Kidney epithelial cell (primary cell): ENCODE data around the gene BHMT2. TPM values are rescaled to one million over a fixed set of nuclear protein-coding genes. Genes with fewer than 3 reads are reported as not detected.

Experiments used
- DNase-seq: peaks from one replicate; pipeline ENCODE4 v3.0.0-alpha.2; 2010; ENCODE audit warnings: low read depth
- H3K27me3 ChIP-seq: 2 replicates; pipeline ENCODE4 v1.6.0; 2011; ENCODE audit warnings: low read length; ENCODE audit not compliant: control insufficient read depth, insufficient read depth
- H3K36me3 ChIP-seq: 2 replicates; pipeline ENCODE4 v1.5.1; 2011; ENCODE audit warnings: low read length; ENCODE audit not compliant: control insufficient read depth, insufficient read depth
- H3K4me3 ChIP-seq: 2 replicates; pipeline ENCODE4 v1.5.1; 2011; ENCODE audit warnings: low read depth, mild to moderate bottlenecking, control low read depth, low read length
- total RNA-seq: library from RNA; depleted of rRNA; stranded (reverse); fragments of >200 nt; gene quantifications from 2 replicates; pipeline ENCODE4 v1.2.3, GENCODE V29; 2015
- TF ChIP-seq, protein P1 (sequence below): IDR thresholded peaks from 2 replicates; pipeline ENCODE4 v1.5.1; 2011; ENCODE audit warnings: mild to moderate bottlenecking, moderate library complexity, low read length, control low read depth, inconsistent platforms; ENCODE audit not compliant: insufficient read depth, poor library complexity, severe bottlenecking

The BHMT2 gene
- total RNA-seq, 1 donor from 2014 or later: 3.7 TPM

DNA sequence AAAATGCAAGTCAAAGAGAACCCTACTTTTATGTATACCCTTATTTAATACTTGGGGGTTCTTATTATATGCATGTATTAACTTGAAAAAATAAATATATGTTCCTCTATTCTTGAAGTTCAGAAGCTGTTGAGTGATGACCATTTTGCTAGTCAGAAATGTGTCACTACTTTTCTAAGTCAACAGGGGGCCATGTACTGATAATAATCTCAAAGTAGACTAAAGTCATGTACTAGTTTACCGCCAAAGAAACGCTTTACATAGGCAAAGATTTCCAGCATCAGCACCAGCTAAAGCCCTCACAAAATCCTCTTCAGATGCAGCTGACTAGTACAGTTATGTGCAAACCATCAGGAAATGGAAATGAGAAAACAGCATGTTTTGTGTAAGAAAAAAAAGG lies 36.3 kb downstream of the BHMT2 start:
- H3K27me3 ChIP-seq: no peaks in the 10 kb centered on the region
- DNase-seq: no peak
- H3K36me3 ChIP-seq: no peaks in the 10 kb centered on the region
- TF ChIP-seq, protein P1, sequence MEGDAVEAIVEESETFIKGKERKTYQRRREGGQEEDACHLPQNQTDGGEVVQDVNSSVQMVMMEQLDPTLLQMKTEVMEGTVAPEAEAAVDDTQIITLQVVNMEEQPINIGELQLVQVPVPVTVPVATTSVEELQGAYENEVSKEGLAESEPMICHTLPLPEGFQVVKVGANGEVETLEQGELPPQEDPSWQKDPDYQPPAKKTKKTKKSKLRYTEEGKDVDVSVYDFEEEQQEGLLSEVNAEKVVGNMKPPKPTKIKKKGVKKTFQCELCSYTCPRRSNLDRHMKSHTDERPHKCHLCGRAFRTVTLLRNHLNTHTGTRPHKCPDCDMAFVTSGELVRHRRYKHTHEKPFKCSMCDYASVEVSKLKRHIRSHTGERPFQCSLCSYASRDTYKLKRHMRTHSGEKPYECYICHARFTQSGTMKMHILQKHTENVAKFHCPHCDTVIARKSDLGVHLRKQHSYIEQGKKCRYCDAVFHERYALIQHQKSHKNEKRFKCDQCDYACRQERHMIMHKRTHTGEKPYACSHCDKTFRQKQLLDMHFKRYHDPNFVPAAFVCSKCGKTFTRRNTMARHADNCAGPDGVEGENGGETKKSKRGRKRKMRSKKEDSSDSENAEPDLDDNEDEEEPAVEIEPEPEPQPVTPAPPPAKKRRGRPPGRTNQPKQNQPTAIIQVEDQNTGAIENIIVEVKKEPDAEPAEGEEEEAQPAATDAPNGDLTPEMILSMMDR: no peak
- no peak overlapping the region for H3K4me3 ChIP-seq

DNA sequence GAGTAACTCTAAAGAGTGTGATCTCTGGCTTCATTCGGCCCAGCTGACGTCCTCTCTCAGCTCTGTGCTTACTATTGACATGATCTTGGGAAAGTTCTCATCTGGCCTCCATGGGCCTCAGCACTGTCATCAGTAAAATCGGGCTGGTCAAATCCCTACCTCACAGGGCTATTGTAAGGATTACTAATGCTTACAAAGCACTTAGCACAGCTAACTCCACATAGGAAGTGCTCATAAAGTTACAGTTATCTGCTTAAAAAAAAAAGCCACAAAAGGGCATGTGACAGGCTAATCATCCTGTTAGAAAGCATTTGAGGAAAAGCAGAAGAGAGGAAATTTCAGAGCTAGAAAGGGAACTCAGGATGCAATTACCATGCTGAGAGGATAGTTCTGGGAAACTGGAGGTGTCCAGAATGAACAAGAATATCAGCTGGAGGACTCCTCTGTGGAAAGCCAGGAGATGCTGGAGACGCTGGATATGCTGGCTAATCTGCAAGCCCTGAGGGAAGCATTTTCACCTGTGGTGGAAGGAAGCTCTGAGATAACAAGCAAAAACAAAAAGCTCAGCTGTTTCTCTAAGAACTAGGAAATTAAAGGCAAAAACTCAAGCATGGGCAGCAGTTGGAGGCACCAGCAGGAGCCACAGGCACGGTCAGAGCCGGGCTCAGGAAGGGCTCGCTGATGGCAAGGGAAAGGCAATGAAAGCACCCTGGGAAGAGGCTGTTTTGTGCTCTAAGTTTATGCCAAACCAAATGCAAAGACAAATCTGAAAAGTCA lies 37.6 kb downstream of the BHMT2 start:
- peaks cover 9% of the 10 kb centered on the region for H3K27me3 ChIP-seq
- no peaks in the 10 kb centered on the region for H3K36me3 ChIP-seq
- peak; percentile 21 for DNase-seq
- H3K4me3 ChIP-seq: no peak overlapping the region
- TF ChIP-seq, protein P1: no peak

DNA sequence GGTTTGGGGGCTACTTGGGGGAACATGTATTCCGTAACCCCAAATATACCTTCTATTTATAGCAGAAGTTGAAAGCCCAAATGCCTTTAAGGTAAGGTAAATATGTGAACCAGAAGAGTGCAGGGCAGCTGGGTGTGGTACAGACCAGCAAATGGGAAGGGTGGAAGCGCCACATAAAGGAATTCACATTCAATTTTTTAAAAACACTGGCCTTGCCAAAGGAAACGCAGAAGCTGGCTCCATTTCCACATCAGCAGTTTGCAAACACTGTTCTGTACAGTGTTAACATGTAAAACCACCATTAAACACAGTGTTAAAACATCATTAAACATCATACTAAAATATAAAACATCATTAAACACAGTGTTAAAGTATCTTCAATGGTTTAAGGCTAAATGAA lies 38.5 kb downstream of the BHMT2 start:
- DNase-seq: no peak
- TF ChIP-seq, protein P1: no peak
- no peak overlapping the region for H3K4me3 ChIP-seq
- peaks cover 16% of the 10 kb centered on the region for H3K27me3 ChIP-seq
- no peaks in the 10 kb centered on the region for H3K36me3 ChIP-seq

DNA sequence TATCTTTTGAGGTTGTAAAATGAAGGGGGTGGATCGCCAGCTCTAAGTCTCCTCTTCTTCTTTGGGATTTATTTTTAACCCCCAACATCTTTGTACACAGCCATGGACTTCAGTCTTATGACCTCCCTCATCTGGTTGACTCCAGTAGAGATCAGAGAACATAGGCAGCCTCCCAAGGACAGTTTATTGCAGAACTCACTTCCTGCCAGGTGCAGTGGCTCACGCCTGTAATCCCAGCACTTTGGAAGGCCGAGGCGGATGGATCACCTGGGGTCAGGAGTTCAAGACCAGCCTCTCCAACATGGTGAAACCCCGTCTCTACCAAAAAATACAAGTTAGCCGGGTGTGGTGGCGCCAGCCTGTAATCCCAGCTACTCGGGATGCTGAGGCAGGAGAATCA lies 39.2 kb downstream of the BHMT2 start:
- no peak for DNase-seq
- peaks cover 16% of the 10 kb centered on the region for H3K27me3 ChIP-seq
- no peaks in the 10 kb centered on the region for H3K36me3 ChIP-seq
- no peak overlapping the region for H3K4me3 ChIP-seq
- TF ChIP-seq, protein P1: no peak

DNA sequence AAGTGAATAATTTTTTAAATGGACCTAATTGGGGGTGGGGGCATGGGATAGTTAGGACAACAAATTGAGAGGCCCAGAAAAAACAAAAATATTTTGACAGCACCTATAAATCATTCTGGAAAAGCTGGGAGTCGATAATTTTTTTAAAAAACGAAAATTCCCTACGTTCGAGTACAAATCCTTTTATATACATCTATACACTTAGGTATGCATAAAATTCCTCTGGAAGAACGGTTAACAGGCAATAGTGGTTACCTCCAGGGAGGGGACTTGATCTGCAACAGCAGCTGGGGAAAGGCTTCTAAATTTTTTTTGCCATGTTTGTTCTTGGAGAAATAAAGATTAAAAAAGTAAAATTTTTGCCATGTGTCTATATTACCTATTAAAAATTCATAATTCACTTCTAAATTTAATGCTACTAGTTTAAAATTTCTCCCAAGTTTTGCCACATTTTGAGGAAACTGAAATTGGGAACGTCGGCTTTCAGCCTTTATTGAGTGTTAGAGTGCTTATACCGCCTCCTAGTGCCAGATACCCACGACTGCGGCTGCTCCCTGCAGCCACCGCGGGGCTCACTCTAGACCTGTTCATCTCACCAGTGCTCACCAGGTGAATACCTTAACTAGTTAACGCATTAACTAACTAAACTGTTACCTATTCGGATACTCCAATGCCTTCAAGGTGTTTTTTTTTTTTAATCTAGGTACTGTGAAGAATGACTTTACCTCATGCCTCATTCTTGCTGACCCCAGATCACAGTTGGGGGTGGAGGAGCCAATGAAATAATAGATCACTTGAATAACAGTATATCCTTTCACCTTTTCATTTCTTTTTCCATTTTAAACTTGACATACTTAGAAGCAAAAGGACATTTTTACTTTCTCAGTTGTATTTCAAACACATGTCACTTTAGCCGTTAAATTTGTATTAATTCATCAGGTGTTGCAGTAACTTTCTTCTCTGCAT lies 40.2 kb downstream of the BHMT2 start:
- H3K4me3 ChIP-seq: no peak overlapping the region
- H3K27me3 ChIP-seq: peaks cover 16% of the 10 kb centered on the region
- no peaks in the 10 kb centered on the region for H3K36me3 ChIP-seq
- TF ChIP-seq, protein P1: peak; percentile 55
- no peak for DNase-seq
